Mesenchymal stem cell (in vitro differentiated cells and primary cell): ENCODE data around the gene MGST2.

Source experiments
- DNase-seq: peaks from one replicate; pipeline ENCODE4 v3.0.0-alpha.2; 2013
- H2AFZ ChIP-seq: one replicate; pipeline ENCODE4 v1.6.1; 2013; ENCODE audit warnings: low read depth, mild to moderate bottlenecking, control low read depth, inconsistent platforms, low read length, moderate library complexity
- H2AK5ac ChIP-seq: 2 replicates; pipeline ENCODE4 v1.6.1; 2013; ENCODE audit warnings: low read length, moderate library complexity, mild to moderate bottlenecking, inconsistent platforms; ENCODE audit not compliant: severe bottlenecking
- H2BK120ac ChIP-seq: one replicate; pipeline ENCODE4 v1.6.1; 2013; ENCODE audit warnings: low read depth, mild to moderate bottlenecking, inconsistent platforms, low read length, moderate library complexity
- H2BK12ac ChIP-seq, 2 experiments: one replicate each; pipeline ENCODE4 v1.6.1; 2013; ENCODE audit warnings: inconsistent platforms in 2 of 2, low read length in 2 of 2, mild to moderate bottlenecking in 2 of 2, moderate library complexity in 2 of 2, control low read depth in 1 of 2
- H2BK15ac ChIP-seq: one replicate; pipeline ENCODE4 v1.6.1; 2013; ENCODE audit warnings: mild to moderate bottlenecking, low read depth, inconsistent platforms; ENCODE audit not compliant: poor library complexity, severe bottlenecking
- H2BK5ac ChIP-seq: 2 replicates; pipeline ENCODE4 v1.6.1; 2013; ENCODE audit warnings: low read depth, mild to moderate bottlenecking, low read length, control low read depth, inconsistent platforms; ENCODE audit not compliant: poor library complexity, severe bottlenecking
- H3K14ac ChIP-seq, 2 experiments: one replicate each; pipeline ENCODE4 v1.6.1; 2013; ENCODE audit warnings: inconsistent platforms in 2 of 2, low read length in 2 of 2, control low read depth in 1 of 2, mild to moderate bottlenecking in 1 of 2, moderate library complexity in 1 of 2
- H3K18ac ChIP-seq, 2 experiments: one replicate each; pipeline ENCODE4 v1.6.1; 2013; ENCODE audit warnings: inconsistent platforms in 2 of 2, low read length in 2 of 2, control low read depth in 1 of 2, low read depth in 1 of 2, mild to moderate bottlenecking in 1 of 2
- H3K23ac ChIP-seq, 2 experiments: one replicate each; pipeline ENCODE4 v1.6.1; 2013; ENCODE audit warnings: inconsistent platforms in 2 of 2, low read length in 2 of 2, mild to moderate bottlenecking in 2 of 2, moderate library complexity in 2 of 2, control low read depth in 1 of 2
- H3K27ac ChIP-seq: 2 replicates; pipeline ENCODE4 v1.5.1; 2013; ENCODE audit warnings: mild to moderate bottlenecking, moderate library complexity, low read length, control low read depth, inconsistent platforms; ENCODE audit not compliant: poor library complexity, severe bottlenecking
- H3K27me3 ChIP-seq, 2 experiments: 2 replicates each; pipeline versions ENCODE4 v1.6.1 to v1.7.0; 2013; ENCODE audit warnings: low read length in 2 of 2, mild to moderate bottlenecking in 2 of 2, moderate library complexity in 2 of 2, control low read depth in 1 of 2, inconsistent platforms in 1 of 2; ENCODE audit not compliant: control insufficient read depth in 1 of 2, insufficient read depth in 1 of 2
- H3K36me3 ChIP-seq, 2 experiments: 2 replicates each; pipeline versions ENCODE4 v1.6.1 to v1.7.0; 2013; ENCODE audit warnings: low read length in 2 of 2, control low read depth in 1 of 2, inconsistent platforms in 1 of 2, low read depth in 1 of 2, mild to moderate bottlenecking in 1 of 2; ENCODE audit not compliant: insufficient read depth in 2 of 2, control insufficient read depth in 1 of 2
- H3K4ac ChIP-seq, 2 experiments: one replicate each; pipeline ENCODE4 v1.6.1; 2013; ENCODE audit warnings: inconsistent platforms in 2 of 2, low read length in 2 of 2, mild to moderate bottlenecking in 2 of 2, moderate library complexity in 2 of 2, control low read depth in 1 of 2, low read depth in 1 of 2
- H3K4me1 ChIP-seq: 2 replicates; pipeline ENCODE4 v1.6.1; 2013; ENCODE audit warnings: low read depth, low read length, control low read depth; ENCODE audit not compliant: control insufficient read depth, insufficient read depth
- H3K4me2 ChIP-seq: 2 replicates; pipeline ENCODE4 v1.6.1; 2013; ENCODE audit warnings: low read length, mild to moderate bottlenecking, inconsistent platforms; ENCODE audit not compliant: poor library complexity, severe bottlenecking
- H3K4me3 ChIP-seq, 2 experiments: 2 replicates each; pipeline versions ENCODE4 v1.5.1 to v1.7.0; 2013; ENCODE audit warnings: low read length in 2 of 2, mild to moderate bottlenecking in 2 of 2, control low read depth in 1 of 2, low read depth in 1 of 2; ENCODE audit not compliant: insufficient read depth in 1 of 2
- H3K79me1 ChIP-seq: replicated peaks from 2 replicates; pipeline ENCODE4 v1.6.1; 2013; ENCODE audit warnings: mild to moderate bottlenecking, control low read depth, low read length, inconsistent platforms; ENCODE audit not compliant: poor library complexity, severe bottlenecking
- H3K9ac ChIP-seq: 2 replicates; pipeline ENCODE4 v1.7.0; 2013; ENCODE audit warnings: mild to moderate bottlenecking, low read length, moderate library complexity
- H3K9me3 ChIP-seq: 2 replicates; pipeline ENCODE4 v1.7.0; 2013; ENCODE audit warnings: mild to moderate bottlenecking, low read length; ENCODE audit not compliant: control insufficient read depth
- H4K8ac ChIP-seq: one replicate; pipeline ENCODE4 v1.6.1; 2013; ENCODE audit warnings: inconsistent platforms, mild to moderate bottlenecking, low read length, moderate library complexity
- H4K91ac ChIP-seq: one replicate; pipeline ENCODE4 v1.6.1; 2013; ENCODE audit warnings: mild to moderate bottlenecking, low read length, inconsistent platforms
- WGBS: methylation state at CpG from one replicate; pipeline ENCODE4 v1.1.7; 2013; ENCODE audit warnings: mixed read lengths; 5-methylcytosine and 5-hydroxymethylcytosine counted together

The MGST2 gene

GRCh38 chr4:139686988-139687387 is 21.4 kb downstream of the MGST2 start:
- Histone ChIP-seq H3K9me3 (no peaks in the 10 kb centered on the region), H2AK5ac (no peak overlapping the region), H3K27me3 (no peaks in the 10 kb centered on the region), H2BK15ac (no peak overlapping the region), H3K27ac (no peak overlapping the region), H2BK120ac (no peak overlapping the region), H2BK5ac (no peak overlapping the region), H3K79me1 (peaks cover 39% of the 10 kb centered on the region), H4K8ac (no peak overlapping the region), H3K14ac (no peak overlapping the region), H3K9ac (no peak overlapping the region), H3K18ac (no peak overlapping the region), H3K4me3 (no peak overlapping the region), H3K4me1 (no peaks in the 10 kb centered on the region), H2BK12ac (no peak overlapping the region), H3K36me3 (peaks cover 0 to 16% of the 10 kb centered on the region in 2 experiments), H2AFZ (no peak overlapping the region), H3K4me2 (no peak overlapping the region), H3K23ac (no peak overlapping the region), H3K4ac (no peak overlapping the region), H4K91ac (no peak overlapping the region)
- WGBS, result 92% methylated on average over 3 of the region's 3 CpGs
- no peak for DNase-seq

GRCh38 chr4:139689093-139689722 is 23.6 kb downstream of the MGST2 start:
- 95% methylated on average over 6 of the region's 6 CpGs for WGBS
- Histone ChIP-seq H4K91ac (no peak overlapping the region), H3K4ac (no peak overlapping the region), H3K79me1 (peaks cover 29% of the 10 kb centered on the region), H3K4me1 (no peaks in the 10 kb centered on the region), H3K14ac (no peak overlapping the region), H2BK12ac (no peak overlapping the region), H3K9ac (no peak overlapping the region), H3K36me3 (peaks cover 0 to 18% of the 10 kb centered on the region in 2 experiments), H3K4me3 (no peak overlapping the region), H3K23ac (no peak overlapping the region), H2AK5ac (no peak overlapping the region), H3K18ac (no peak overlapping the region), H2BK5ac (no peak overlapping the region), H3K9me3 (no peaks in the 10 kb centered on the region), H4K8ac (no peak overlapping the region), H3K27me3 (no peaks in the 10 kb centered on the region), H2BK15ac (no peak overlapping the region), H2AFZ (no peak overlapping the region), H2BK120ac (no peak overlapping the region), H3K4me2 (no peak overlapping the region), H3K27ac (no peak overlapping the region)
- DNase-seq, result peak; percentile 37

- no peak overlapping the region for H3K4me3 ChIP-seq
- H3K79me1 ChIP-seq, result peaks cover 19% of the 10 kb centered on the region
- no peak overlapping the region for H2BK15ac ChIP-seq
- no peak overlapping the region for H3K27ac ChIP-seq
- H3K18ac ChIP-seq, result no peak overlapping the region
- no peak overlapping the region for H2AFZ ChIP-seq
- H3K4me1 ChIP-seq, result no peaks in the 10 kb centered on the region
- H2AK5ac ChIP-seq, result no peak overlapping the region
- H3K14ac ChIP-seq, result no peak overlapping the region
- H3K4ac ChIP-seq, result no peak overlapping the region
- H3K27me3 ChIP-seq, result no peaks in the 10 kb centered on the region
- peaks cover 0 to 11% of the 10 kb centered on the region in 2 experiments for H3K36me3 ChIP-seq
- no peak overlapping the region for H2BK12ac ChIP-seq
- no peak overlapping the region for H4K8ac ChIP-seq
- H2BK120ac ChIP-seq, result no peak overlapping the region
- DNase-seq, result no peak
- no peak overlapping the region for H4K91ac ChIP-seq
- H3K23ac ChIP-seq, result no peak overlapping the region
- H3K9ac ChIP-seq, result no peak overlapping the region
- H3K9me3 ChIP-seq, result no peaks in the 10 kb centered on the region
- no peak overlapping the region for H3K4me2 ChIP-seq
- H2BK5ac ChIP-seq, result no peak overlapping the region
Observed at GRCh38 chr4:139690419-139690818, 24.8 kb downstream of the MGST2 start.

DNA sequence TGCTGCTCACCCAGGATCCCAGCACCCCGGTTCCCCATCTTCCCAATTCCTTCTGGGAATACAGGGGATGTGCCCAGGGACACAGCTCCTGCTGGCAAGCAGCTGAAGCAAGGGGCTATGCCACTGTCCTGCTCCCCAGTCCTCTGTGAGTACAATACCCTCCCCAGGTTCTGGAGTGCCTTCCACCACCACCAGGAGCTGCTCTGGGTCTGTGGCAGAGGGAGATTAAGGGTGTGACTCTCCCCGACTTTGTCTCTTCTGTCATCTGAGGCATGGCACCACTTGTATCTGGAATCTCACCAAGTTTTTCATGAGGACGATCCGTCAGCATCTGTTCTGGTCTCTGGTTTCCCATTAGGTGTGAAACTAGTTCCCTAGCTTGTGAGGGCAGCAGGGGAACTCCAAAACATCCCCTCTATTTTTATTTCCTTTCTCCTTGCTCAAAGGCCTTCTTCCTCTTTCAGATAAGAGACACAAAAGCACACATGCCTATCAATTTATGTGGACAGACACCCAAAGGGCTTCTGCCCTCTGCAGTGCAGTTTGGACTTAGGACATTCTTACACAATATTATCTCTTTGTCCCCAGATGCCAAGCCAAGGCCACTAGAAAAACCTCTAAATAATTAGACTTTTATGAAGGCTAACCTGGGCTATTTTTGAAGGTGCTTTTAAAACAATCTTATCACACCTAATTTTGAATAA is 26.8 kb downstream of the MGST2 start:
- WGBS, result 63% methylated on average over 4 of the region's 4 CpGs
- Histone ChIP-seq H3K4me2 (no peak overlapping the region), H3K9ac (no peak overlapping the region), H2BK120ac (no peak overlapping the region), H2AK5ac (no peak overlapping the region), H3K14ac (no peak overlapping the region), H2BK15ac (no peak overlapping the region), H2BK5ac (no peak overlapping the region), H3K9me3 (peaks cover 11% of the 10 kb centered on the region), H2BK12ac (no peak overlapping the region), H2AFZ (no peak overlapping the region), H3K79me1 (peaks cover 14% of the 10 kb centered on the region), H4K91ac (no peak overlapping the region), H3K36me3 (peaks cover 0 to 6% of the 10 kb centered on the region in 2 experiments), H3K4ac (no peak overlapping the region), H3K23ac (no peak overlapping the region), H3K27ac (no peak overlapping the region), H3K27me3 (no peaks in the 10 kb centered on the region), H4K8ac (no peak overlapping the region), H3K4me3 (no peak overlapping the region), H3K4me1 (no peaks in the 10 kb centered on the region), H3K18ac (no peak overlapping the region)
- DNase-seq, result no peak
